ENCODE data around the gene OSMR.
"Not testable (repeated sequence)": the region's sequence is repeated elsewhere in the genome, so short reads cannot be mapped to it uniquely, and the experiment has no call there.

The OSMR gene

GRCh38 chr5:38831909-38832308 is 13.9 kb upstream of the OSMR start:
- DNase-seq = peak; percentile 44

GRCh38 chr5:38832810-38833209 is 13.0 kb upstream of the OSMR start:
- no peak for DNase-seq

GRCh38 chr5:38835887-38836286 is 9.9 kb upstream of the OSMR start:
- DNase-seq = no peak

GRCh38 chr5:38837416-38837815 is 8.4 kb upstream of the OSMR start:
- no peak for DNase-seq

- DNase-seq = no peak
Measured at GRCh38 chr5:38837932-38838331, 7.9 kb upstream of the OSMR start.

- no peak for DNase-seq
Measured at GRCh38 chr5:38843665-38844064, 2.1 kb upstream of the OSMR start.

- DNase-seq = no peak
Measured at GRCh38 chr5:38846379-38847011, 683 bp downstream of the OSMR start.

- DNase-seq = no peak
Measured at GRCh38 chr5:38847559-38848347, 1.9 kb downstream of the OSMR start.

- DNase-seq = no peak
Measured at GRCh38 chr5:38848637-38849036, 2.8 kb downstream of the OSMR start.

DNA sequence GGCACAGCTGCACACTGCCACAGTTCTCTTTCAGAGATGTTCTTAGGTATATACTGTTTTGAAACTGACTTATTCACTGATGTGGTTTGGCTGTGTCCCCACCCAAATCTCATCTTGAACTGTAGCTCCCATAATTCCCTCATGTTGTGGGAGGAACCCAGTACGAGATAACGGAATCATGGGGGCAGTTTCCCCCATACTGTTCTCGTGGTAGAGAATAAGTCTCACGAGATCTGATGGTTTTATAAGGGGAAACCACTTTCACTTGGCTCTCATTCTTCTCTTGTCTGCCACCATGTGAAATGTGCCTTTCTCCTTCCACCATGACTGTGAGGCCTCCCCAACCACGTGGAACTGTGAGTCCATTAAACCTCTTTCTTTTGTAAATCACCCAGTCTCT is 5.8 kb downstream of the OSMR start:
- not testable (repeated sequence) for DNase-seq

- DNase-seq = no peak
Measured at GRCh38 chr5:38853753-38854470, 8.1 kb downstream of the OSMR start.

DNA sequence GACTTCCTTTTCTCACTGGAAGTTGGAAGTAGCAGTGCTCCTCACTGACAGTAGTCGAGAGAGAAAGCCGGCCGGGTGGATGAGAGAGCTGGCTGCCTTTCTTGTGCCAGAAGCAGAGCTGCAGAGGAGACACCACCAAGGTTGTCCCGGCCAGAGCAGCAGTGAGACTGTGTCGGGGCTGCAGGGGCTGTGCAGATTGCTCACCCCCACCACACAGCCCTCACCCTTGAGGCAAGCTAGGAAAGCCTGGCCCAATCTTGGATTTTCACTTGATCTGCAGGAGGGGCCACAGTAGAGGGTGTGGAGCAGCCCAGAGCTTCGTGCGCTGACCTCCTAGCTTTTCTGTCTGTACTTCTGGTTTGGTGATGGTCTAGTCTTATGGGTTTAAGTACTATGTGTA is 9.1 kb downstream of the OSMR start:
- DNase-seq = no peak

- DNase-seq = no peak
Measured at GRCh38 chr5:38856660-38857059, 10.8 kb downstream of the OSMR start.

- no peak for DNase-seq
Measured at GRCh38 chr5:38858839-38859238, 13.0 kb downstream of the OSMR start.

DNA sequence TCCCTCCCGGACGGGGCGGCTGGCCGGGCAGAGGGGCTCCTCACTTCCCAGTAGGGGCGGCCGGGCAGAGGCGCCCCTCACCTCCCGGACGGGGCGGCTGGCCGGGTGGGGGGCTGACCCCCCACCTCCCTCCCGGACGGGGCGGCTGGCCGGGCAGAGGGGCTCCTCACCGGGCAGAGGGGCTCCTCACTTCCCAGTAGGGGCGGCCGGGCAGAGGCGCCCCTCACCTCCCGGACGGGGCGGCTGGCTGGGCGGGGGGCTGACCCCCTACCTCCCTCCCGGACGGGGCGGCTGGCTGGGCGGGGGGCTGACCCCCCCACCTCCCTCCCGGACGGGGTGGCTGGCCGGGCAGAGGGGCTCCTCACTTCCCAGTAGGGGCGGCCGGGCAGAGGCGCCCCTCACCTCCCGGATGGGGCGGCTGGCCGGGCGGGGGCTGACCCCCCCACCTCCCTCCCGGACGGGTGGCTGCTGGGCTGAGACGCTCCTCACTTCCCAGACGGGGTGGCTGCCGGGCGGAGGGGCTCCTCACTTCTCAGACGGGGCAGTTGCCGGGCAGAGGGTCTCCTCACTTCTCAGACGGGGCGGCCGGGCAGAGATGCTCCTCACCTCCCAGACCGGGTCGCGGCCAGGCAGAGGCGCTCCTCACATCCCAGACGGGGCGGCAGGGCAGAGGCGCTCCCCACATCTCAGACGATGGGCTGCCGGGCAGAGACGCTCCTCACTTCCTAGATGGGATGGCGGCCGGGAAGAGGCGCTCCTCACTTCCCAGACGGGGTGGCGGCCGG is 16.4 kb downstream of the OSMR start:
- DNase-seq = not testable (repeated sequence)

- DNase-seq = no peak
Measured at GRCh38 chr5:38866362-38867031, 20.7 kb downstream of the OSMR start.

GRCh38 chr5:38867032-38867398 is 21.2 kb downstream of the OSMR start:
- DNase-seq = no peak

DNA sequence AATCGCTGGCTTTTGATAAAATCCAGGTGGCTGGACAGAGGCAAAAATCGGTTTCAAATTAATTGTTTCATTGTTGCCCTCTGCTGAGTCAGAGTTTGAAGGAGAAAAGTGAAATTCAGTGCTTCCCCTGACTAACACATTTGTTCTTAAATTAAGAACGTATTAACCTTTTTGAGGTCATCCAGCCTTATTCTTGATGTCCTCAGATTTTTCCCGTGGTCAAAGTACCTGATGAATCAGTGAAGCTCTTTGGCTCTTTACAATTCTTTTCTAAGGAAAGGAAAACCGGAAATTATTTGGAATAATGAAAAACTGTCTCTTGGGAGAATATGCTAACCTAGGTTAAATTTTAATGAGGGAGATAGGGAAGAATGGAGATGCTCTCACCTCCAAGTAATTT is 21.6 kb downstream of the OSMR start:
- DNase-seq = no peak

- DNase-seq = no peak
Measured at GRCh38 chr5:38870595-38870994, 24.8 kb downstream of the OSMR start.

- DNase-seq = no peak
Measured at GRCh38 chr5:38871058-38871605, 25.3 kb downstream of the OSMR start.

DNA sequence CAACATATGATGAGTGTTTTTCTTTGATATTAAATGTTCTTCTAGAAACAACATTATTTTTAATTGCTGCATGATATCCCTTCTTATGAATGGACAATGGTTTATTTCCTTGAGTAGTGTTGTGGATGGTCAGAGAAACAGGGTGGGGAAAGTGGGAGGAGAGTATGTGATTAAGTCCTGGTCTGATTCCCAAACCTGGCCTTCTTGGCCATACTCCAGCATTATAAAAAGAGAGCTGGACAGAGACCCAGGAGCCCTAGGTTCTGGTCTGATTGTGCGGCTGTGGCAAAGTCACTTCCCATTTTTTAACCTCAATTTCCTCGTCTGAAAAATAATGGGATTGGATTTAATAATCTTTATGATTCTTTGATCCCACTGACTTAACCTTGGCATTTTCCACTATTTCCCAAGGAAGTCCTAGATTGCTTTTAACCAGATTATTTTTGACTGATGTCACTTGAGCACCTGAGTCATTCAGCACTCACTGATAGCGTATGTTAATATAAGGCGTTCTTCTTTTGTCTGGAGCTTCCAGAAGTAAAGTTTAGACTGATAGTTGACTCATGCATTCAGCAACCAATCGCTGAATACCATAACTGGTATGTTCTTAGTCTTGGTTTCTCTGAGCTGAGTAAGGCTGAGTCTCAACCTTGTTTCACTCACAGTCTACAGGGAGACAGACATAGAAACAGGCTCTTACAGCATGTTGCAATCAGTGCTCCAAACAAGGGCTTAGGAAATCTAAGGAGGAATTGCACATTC is 26.2 kb downstream of the OSMR start:
- DNase-seq = no peak

- no peak for DNase-seq
Measured at GRCh38 chr5:38872826-38873225, 27.0 kb downstream of the OSMR start.

Data from RPMI8226 (cell line).